ENCODE measurements around the gene ASS1. TPM values are rescaled to one million over a fixed set of nuclear protein-coding genes. Genes with fewer than 3 reads are reported as not detected.
"Not testable (repeated sequence)": the region's sequence is repeated elsewhere in the genome, so short reads cannot be mapped to it uniquely, and the experiment has no call there.

ASS1 gene
- total RNA-seq: 10 to 100 TPM; 88.1 to 95.0 TPM
- long read RNA-seq, transcript ASS1-201 (15 exons, 1,564 nt): major isoform, 147 of 183 reads
- long read RNA-seq, transcript ASS1-203 (16 exons, 1,548 nt): minor isoform, 6 of 183 reads
- long read RNA-seq, partial matches to known transcripts: 15 of 183 reads
- long read RNA-seq, other reads (novel, unspliced or antisense): 15 of 183 reads

DNA sequence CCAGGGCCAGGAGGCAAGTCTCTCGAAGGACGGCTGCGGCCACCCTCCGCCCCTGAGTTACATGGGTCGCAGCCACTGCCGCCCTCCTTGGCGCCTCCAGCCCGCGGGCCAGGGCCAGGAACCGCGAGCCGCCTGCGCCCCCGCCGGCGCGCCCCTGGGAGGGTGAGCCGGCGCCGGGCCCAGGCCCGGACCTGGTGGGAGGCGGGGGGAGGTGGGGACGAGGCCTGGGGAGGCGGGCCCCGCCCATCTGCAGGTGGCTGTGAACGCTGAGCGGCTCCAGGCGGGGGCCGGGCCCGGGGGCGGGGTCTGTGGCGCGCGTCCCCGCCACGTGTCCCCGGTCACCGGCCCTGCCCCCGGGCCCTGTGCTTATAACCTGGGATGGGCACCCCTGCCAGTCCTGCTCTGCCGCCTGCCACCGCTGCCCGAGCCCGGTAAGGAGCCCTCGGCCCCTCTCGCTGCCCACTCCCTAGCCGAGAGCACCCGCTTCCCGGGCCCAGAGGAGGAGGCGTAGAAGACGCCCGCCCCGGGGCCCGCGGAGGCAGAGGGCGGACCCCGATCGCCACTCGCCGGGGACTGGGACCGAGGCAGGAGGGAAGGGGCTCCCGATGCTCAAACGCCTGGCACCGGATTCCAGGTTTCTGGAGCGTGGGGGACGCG, at the start of gene ASS1:
TSS of gene ASS1 (plus strand) at position 397 of the 657 bp plus-strand sequence. CDS start 7,268 bp downstream, outside the sequence.
- DNase-seq: peak; percentile 82
- intact Hi-C loops (cut with DNase I): no loop called here
- peak; percentile 66 to 75 for ATAC-seq

DNA sequence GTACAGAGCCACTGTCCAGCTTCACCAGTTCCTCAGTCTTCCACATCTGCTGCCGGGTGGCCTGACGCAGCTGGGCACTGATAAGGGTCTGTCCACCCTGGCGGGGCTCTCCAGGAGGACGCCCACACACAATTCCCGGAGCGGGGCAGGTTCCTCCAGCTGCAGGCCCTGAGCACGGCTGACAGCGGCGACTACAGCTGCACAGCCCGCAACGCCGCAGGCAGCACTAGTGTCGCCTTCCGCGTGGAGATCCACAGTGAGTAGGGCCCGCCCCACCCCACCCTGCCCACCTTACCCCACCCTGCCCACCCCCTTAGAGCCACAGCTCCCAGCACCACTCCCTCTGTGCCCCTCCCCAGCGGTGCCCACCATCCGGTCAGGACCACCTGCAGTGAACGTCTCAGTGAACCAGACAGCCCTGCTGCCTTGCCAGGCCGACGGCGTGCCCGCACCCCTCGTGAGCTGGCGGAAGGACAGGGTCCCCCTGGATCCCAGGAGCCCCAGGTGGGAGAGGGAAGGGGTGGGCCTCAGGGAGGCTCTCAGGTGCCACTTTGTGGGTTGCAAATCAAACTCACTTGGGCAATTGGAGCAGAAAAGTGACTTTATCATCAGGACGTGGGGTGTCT, 48.8 kb upstream of the ASS1 start:
- ATAC-seq (no peak), DNase-seq (no peak)
- intact Hi-C loops (cut with DNase I): no loop called here

DNA sequence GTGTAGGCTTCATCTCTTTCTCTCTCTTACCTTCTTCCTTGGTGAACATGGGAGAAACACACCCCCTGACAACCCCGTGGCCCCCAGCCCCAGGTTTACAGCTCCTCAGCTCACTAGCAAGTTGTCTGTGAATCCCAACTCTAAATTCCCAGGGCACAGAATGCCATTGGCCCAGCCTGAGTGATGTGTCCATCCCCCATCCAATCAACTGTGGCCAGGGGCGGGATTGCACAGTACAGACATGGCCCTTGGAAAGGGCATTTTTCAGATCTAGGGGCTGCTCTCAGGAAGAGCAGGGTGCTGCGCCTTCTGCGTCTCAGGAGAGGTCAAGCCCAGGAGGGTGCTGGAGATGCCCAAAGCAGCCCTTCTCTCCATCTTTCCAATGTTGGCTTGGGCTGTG, 48.2 kb upstream of the ASS1 start:
- intact Hi-C loops (cut with DNase I): no loop called here
- ATAC-seq (no peak), DNase-seq (no peak)

DNA sequence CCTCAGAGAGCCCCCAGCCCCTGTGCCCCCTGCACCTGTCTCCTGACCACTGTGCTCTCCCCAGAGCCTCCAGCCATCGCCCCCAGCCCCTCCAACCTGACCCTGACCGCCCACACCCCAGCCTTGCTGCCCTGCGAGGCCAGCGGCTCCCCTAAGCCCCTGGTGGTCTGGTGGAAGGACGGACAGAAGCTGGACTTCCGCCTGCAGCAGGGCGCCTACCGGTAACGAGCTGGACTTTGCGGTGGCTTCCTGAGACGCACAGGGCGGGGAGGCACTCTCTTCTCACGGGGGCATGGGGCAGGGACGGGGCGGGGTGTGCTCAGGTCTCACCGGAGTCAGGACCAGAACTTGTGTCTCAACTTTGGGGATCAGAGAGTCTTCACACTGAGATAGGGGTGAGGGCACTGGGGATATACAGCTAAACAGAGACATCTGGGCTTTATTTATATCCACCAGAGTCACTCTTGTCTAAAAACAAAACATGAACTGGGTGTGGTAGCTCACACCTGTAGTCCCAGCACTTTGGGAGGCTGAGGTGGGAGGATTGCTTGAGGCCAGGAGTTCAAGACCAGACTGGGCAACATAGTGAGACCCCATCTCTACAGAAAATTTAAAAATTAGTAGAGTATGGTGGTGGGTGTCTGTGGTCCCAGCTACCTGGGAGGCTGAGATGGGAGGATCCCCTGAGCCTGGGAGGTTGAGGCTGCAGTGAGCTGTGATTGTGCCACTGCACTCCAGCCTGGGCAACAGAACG, 46.1 kb upstream of the ASS1 start:
- intact Hi-C loops (cut with DNase I): no loop called here
- no peak for ATAC-seq
- no peak for DNase-seq

DNA sequence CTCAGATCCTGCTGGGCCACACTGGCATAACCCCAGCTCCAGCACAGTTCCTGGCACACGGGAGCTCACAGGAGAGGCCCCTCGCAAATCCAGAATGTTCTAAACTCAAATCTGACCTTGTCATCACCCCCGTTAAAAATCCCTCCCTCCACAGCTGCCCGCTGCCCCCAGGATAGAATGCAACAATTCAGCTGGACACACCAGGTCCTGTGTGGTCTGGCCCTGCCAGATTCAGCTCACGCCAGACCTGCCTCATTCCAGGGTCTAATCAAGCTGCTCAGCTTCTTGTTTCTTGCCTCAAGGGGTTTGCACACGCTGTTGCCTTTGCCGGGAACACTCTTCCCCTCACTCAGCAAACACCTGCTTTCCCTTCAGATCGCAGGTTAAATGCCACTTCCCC, 45.0 kb upstream of the ASS1 start:
- DNase-seq (no peak), ATAC-seq (no peak)
- intact Hi-C loops (cut with DNase I): no loop called here

DNA sequence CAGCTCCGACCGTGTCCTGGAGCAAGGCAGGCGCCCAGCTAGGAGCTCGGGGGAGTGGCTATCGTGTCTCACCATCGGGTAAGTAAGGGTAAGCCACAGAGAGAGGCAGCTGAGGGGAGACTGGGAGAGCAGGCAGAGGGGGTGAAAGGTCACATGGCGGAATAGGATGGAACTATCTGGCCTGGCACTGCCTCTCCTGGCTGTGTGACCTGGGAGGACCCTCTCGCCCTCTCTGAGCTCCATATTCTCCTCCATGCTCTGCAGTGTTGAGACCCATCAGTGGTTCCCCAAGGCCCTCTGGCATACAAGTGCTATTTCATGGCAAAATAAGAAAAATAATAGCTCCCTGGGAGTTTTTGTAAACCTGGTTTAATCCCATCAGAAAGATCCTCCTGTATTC, 43.9 kb upstream of the ASS1 start:
- ATAC-seq (no peak), DNase-seq (no peak)
- intact Hi-C loops (cut with DNase I): no loop called here

DNA sequence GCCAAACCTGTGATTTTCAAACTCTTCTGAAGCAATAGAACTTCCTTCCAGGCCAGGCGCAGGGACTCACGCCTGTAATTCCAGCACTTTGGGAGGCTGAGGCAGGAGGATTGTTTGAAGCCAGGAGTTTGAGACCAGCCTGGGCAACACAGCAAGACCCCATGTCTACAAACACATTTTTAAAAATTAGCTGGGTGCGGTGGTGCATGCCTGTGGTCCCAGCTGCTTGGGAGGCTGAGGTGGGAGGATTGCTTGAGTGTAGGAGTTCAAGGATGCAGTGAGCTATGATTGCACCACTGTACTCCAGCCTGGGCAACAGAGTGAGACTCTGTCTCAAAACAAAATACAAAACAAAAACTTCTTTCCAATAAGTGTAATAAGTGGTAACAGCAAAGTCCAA, 43.0 kb upstream of the ASS1 start:
- DNase-seq; ATAC-seq; intact Hi-C loops (cut with DNase I): not testable (repeated sequence)

DNA sequence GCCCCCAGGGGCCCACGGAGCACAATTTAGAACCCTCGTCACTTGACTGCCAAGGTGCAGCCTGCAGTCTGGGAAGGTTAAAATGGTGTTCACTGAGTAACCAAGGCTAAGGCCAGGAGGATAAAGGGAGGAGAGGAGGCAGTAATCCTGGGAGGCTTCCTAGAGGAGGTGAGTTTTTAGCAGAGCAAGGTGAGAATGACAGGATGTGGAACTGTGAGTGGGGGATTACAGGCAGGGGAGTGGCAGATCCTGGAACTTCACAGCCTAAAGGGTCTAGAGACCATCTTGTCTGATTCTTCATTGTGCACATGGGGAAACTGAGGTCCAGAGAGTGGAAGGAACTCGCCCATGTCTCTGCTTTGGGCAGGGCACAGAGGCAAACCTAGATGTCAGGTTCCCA, 42.5 kb upstream of the ASS1 start:
- ATAC-seq (no peak), DNase-seq (no peak)
- intact Hi-C loops (cut with DNase I): no loop called here

DNA sequence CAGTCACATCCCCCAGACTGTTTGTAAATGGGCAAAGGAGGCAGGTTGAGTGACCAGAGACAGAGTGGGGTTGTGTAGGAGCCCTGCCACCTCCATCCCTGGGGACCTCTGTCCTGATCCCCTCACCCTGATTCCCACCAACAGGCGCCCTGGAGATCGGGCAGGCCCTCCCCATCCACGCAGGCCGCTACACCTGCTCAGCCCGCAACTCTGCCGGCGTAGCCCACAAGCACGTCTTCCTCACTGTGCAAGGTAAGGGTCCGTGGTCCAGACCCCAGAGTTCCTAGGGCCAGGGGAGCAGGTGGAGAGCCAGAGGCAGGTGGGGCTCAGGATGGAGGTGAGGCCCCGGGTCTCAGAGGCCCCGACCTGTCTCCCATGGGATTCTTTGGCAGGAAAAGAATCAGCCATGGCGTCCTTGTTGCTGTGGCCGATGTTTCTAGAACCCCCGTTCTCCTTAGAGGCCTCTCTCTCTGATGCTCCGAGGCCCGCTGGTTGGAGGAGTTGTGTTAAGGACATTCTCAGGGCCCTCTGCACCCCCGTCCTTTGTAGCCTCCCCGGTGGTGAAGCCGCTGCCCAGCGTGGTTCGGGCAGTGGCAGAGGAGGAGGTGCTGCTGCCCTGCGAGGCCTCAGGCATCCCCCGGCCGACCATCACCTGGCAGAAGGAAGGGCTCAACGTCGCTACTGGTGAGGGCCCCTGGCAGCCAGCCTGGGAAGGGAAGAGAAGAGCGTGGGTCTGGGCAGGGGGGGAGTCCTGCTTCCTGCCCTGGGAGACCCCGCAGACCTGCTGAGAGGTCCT, 41.9 kb upstream of the ASS1 start:
- DNase-seq (no peak), ATAC-seq (no peak)
- intact Hi-C loops (cut with DNase I): no loop called here

DNA sequence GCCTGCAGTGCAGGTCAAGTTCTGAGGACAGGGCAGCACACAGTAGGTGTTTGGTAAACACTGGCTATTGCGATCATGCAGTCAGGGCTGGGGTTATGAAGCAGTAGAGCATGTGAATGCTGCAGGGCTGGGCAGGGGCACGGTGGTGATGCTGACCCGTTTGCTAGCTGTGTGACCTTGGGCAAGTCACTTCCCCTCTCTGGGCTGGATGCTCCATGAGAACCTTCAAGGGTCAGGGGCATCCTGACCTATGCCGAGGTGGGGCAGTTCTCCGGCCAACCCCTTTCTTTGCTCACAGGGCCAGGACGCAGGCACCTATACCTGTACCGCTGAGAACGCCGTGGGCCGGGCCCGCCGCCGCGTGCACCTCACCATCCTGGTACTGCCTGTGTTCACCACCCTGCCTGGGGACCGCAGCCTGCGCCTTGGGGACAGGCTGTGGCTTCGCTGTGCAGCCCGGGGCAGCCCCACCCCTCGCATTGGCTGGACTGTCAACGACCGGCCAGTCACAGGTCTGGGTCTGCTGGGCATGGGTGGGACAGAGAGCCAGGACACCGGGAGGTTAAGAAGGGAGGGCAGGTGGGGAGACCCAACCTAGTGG, 39.0 kb upstream of the ASS1 start:
- no peak for DNase-seq
- ATAC-seq: no peak
- intact Hi-C loops (cut with DNase I): no loop called here

DNA sequence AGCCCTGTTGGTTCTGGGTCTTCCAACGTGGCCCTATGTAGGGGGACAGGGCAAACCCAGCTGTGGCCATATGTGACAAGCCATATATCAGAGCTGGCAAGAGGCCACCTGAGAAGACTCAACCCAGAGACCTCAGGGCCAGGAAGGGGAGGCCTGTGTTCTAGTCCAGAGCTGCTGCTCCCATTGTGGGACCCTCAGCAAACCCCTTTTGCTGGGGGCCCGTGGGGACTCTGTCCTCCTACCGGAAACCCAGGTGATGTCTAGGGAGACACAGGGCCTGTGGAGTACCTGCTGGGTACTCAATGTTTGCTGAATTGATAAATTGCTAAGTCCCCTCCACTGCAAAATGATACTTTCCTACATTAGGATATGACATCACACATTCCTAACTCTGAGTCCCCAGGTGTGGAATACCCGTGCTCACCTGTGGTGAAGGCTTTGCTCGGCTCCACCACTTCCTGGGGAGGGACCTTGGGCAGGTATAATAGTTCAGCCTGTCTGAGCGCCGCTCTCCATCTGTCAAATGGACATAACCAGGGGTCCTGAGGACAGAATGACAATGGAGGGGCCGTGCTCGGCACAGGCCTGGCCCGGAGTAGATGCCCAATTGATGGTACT, 38.4 kb upstream of the ASS1 start:
- no peak for DNase-seq
- no peak for ATAC-seq
- intact Hi-C loops (cut with DNase I): no loop called here

DNA sequence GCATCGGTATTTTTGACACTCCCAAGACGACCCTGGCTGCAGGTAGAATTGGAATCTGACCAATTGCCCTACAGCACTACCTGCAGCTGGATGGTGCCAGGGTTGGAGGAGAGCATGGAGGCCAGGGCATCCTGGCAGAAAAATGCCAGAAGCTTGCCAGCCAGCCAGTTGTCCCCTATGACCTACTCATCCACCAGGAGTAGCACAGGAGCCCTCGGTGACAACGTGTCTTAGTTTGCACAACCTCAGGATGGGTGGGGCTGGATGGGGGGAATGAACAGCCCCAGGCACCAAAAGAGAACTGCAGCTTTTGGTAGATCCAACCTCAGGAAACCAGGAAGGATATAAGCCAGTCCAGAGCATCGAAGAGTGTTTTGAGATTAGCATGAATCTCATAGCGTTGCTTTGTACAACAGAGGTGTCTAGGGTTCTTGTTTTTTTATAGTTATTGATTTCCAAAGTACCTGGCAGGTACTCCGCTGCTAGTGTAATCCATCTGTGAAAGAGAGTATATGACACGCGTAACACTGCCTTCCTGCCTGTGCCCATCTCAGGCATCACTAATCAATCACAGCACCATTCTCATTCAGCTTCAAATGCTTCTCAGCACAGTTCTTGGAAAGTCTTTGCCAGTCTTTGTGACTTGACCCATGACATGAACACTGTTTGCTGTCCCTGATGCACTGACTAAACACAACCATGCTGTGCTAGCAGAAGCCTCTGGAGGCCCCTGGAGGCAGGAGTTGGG, 36.7 kb upstream of the ASS1 start:
- intact Hi-C loops (cut with DNase I): no loop called here
- DNase-seq: no peak
- no peak for ATAC-seq

DNA sequence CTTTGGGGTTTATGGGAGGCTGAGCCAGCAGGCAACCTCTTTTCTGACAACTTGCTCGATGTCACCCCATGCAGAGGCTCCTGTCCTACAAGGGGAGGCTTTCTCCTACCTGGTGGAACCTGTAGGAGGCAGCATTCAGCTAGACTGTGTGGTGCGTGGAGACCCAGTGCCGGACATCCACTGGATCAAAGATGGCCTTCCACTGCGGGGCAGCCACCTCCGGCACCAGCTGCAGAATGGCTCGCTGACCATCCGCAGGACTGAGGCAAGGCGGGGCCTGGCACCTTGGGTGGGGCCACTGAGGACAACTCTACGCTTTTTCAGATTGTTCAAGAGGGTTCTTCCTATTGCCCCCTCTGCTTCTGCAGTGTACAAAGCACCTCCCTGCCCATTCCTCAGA, 36.1 kb upstream of the ASS1 start:
- DNase-seq (no peak), ATAC-seq (no peak)
- intact Hi-C loops (cut with DNase I): no loop called here

DNA sequence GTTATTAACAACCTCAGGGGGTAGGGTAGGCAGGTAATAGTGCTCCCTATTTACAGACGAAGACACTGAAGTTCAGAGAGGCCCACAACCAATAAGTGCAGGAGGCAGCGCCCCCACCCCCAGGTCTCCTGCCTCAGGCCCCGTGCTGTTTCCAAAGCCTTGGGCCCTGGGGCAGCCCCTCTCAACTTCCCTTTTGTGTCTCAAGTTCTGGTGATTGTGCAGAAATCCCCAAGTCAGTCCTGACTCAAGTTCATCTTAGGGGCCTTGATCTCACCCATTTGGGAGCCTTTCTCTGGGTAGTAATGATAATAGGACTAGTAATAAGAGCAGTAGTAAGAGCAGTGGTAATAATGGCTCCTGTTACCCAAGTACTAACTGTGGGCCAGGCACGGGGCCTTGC, 35.5 kb upstream of the ASS1 start:
- ATAC-seq (no peak), DNase-seq (no peak)
- intact Hi-C loops (cut with DNase I): no loop called here

DNA sequence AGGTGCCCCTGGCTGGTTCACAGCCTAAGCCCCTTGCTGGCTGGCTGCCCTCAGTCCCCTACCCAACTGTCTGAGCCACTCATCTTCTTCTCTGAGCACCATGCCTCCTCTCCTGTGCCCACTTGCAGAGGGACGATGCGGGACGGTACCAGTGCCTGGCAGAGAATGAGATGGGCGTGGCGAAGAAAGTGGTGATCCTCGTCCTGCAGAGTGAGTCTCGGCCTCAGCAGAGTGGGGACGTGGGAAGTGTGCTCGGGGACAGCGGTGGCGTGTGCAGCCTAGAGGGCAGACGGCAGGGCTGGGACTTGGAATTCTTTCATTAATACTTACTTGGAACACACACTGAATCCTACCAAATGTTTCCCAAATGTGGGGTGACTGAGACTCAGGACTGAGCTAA, 34.3 kb upstream of the ASS1 start:
- intact Hi-C loops (cut with DNase I): no loop called here
- ATAC-seq (no peak), DNase-seq (no peak)

DNA sequence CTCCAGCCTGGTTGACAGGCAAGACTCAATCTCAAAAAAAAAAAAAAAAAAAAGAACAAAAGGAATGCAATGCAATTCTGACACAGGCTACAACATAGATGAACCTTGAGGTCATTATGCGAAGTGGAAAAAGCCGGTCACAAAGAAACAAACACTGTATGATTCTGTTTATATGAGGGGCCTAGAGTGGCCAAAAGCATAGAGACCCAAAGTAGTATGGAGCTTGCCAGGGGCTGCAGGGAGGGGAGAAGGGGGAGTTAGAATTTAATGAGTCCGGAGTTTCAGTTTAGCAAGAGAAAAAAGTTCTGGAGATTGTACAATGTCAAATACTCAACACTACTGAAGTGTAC, 33.2 kb upstream of the ASS1 start:
- ATAC-seq: no peak
- DNase-seq: no peak
- intact Hi-C loops (cut with DNase I): no loop called here

DNA sequence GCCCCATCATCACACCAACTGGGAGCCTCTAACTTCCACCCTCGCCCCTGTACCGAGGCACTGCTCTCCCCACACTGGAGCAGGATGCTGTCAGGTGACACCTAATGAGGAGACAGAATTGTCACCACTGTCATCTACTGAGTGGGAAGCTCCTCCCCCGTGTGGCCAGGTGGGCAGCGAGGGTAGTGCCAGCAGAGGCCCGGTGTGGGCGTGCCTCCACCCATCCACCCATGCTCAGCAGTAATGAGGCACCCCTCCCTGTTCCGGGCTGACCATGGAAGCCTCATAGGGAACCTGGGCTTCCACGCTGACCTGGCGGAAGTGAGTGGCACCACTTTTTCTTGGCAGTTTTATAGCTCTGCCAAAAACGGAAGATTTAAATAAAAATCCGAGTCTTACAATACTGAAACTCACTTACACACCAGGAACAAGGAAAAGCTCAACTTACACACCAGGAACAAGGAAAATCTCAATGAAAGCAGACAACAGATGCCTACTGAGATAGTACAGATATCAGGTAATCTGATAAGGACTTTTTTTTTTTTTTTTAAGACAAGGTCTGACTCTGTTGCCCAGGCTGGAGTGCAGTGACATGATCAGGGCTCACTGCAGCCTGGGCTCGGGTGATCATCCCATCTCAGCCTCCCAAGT, 30.6 kb upstream of the ASS1 start:
- no peak for ATAC-seq

More for the DNA sequence above, 30.6 kb upstream of the ASS1 start:
- DNase-seq: no peak
- intact Hi-C loops (cut with DNase I): no loop called here

All from left cardiac atrium (tissue), 4 donors.